Measurements from ENCODE around the gene PRSS33. TPM values are rescaled to one million over a fixed set of nuclear protein-coding genes. Genes with fewer than 3 reads are reported as not detected.

PRSS33 gene
- total RNA-seq, 1 donor from 2014 or later: 15.4 TPM

- H3K4me3 ChIP-seq: no peak overlapping the region
- peaks cover 5 to 11% of the 10 kb centered on the region in 2 donors for H3K4me1 ChIP-seq
- intact Hi-C loops (cut with DNase I): no loop called here
- no peak for DNase-seq (ENCODE audit: low spot score in 2 of 2)
- no peaks in the 10 kb centered on the region for H3K27me3 ChIP-seq
- H3K27ac ChIP-seq: no peak overlapping the region
- no peaks in the 10 kb centered on the region for H3K36me3 ChIP-seq
- TF ChIP-seq, protein P1, sequence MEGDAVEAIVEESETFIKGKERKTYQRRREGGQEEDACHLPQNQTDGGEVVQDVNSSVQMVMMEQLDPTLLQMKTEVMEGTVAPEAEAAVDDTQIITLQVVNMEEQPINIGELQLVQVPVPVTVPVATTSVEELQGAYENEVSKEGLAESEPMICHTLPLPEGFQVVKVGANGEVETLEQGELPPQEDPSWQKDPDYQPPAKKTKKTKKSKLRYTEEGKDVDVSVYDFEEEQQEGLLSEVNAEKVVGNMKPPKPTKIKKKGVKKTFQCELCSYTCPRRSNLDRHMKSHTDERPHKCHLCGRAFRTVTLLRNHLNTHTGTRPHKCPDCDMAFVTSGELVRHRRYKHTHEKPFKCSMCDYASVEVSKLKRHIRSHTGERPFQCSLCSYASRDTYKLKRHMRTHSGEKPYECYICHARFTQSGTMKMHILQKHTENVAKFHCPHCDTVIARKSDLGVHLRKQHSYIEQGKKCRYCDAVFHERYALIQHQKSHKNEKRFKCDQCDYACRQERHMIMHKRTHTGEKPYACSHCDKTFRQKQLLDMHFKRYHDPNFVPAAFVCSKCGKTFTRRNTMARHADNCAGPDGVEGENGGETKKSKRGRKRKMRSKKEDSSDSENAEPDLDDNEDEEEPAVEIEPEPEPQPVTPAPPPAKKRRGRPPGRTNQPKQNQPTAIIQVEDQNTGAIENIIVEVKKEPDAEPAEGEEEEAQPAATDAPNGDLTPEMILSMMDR (IDR thresholded peaks at IDR 0.05): no peak
- no peaks in the 10 kb centered on the region for H3K9me3 ChIP-seq
Measured at GRCh38 chr16:2749476-2749875, 37.9 kb downstream of the PRSS33 start.

GRCh38 chr16:2748757-2749455 lies 38.5 kb downstream of the PRSS33 start:
- no peak overlapping the region for H3K27ac ChIP-seq
- no peaks in the 10 kb centered on the region for H3K36me3 ChIP-seq
- intact Hi-C loops (cut with DNase I): no loop called here
- no peak overlapping the region for H3K4me3 ChIP-seq
- peaks cover 3 to 5% of the 10 kb centered on the region in 2 donors for H3K4me1 ChIP-seq
- TF ChIP-seq, protein P1 (IDR thresholded peaks at IDR 0.05): no peak
- DNase-seq (ENCODE audit: low spot score in 2 of 2): no peak
- H3K9me3 ChIP-seq: no peaks in the 10 kb centered on the region
- H3K27me3 ChIP-seq: no peaks in the 10 kb centered on the region

DNA sequence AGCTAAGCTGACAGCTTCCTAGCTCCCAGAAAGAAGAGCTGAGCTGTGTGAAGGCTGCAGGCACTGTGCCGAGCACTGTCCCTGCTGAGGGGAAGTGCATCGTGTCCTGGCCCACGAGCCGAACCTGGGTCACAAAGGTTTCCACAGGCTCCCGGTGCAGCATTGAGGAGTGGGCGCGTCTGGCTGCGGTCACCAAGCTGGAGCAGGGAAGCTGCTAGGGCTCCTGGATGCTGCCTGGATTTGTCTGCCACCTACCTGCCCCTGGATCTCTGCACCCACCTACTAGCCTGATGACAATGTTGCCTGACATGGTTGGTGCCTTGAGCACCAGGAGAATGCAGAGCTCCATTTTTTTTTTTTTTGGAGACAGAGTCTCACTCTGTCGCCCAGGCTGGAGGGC lies 41.4 kb downstream of the PRSS33 start:
- TF ChIP-seq, protein P1 (IDR thresholded peaks at IDR 0.05): no peak
- H3K4me1 ChIP-seq: no peaks in the 10 kb centered on the region
- DNase-seq (ENCODE audit: low spot score in 2 of 2): no peak
- no peaks in the 10 kb centered on the region for H3K9me3 ChIP-seq
- no peaks in the 10 kb centered on the region for H3K36me3 ChIP-seq
- H3K27ac ChIP-seq: no peak overlapping the region
- no peaks in the 10 kb centered on the region for H3K27me3 ChIP-seq
- H3K4me3 ChIP-seq: no peak overlapping the region
- intact Hi-C loops (cut with DNase I): no loop called here

GRCh38 chr16:2745116-2745890 lies 42.1 kb downstream of the PRSS33 start:
- Histone ChIP-seq H3K4me3 (no peak overlapping the region), H3K36me3 (no peaks in the 10 kb centered on the region), H3K9me3 (no peaks in the 10 kb centered on the region), H3K27ac (no peak overlapping the region), H3K27me3 (no peaks in the 10 kb centered on the region), H3K4me1 (no peaks in the 10 kb centered on the region)
- TF ChIP-seq, protein P1 (IDR thresholded peaks at IDR 0.05): no peak
- no peak for DNase-seq (ENCODE audit: low spot score in 2 of 2)
- intact Hi-C loops (cut with DNase I): no loop called here

DNA sequence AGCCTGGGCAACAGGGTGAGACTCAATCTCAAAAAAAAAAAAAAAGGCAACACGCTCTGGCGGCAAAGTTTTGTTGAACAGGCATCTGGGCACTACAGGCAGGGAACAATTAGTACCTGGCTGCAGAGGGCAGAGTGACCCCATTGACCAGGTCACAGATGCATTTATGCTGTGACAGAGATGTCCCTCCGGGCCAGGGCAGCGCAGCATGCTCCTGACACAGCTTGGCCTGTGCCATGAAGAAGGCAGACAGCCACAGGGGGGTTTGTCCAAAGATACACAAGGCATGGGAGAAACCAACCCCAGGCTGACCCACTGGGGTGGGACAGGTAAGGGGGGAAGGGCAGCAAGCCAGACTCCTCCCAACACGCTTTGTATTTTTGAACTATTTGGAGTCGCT lies 42.6 kb downstream of the PRSS33 start:
- Histone ChIP-seq H3K4me1 (no peaks in the 10 kb centered on the region), H3K36me3 (no peaks in the 10 kb centered on the region), H3K9me3 (no peaks in the 10 kb centered on the region), H3K4me3 (no peak overlapping the region), H3K27me3 (no peaks in the 10 kb centered on the region), H3K27ac (no peak overlapping the region)
- TF ChIP-seq, protein P1 (IDR thresholded peaks at IDR 0.05): no peak
- no peak for DNase-seq (ENCODE audit: low spot score in 2 of 2)
- intact Hi-C loops (cut with DNase I): no loop called here

All from ascending aorta (tissue), 2 donors.